ENCODE measurements around the gene UGT1A9. TPM values are rescaled to one million over a fixed set of nuclear protein-coding genes. Genes with fewer than 3 reads are reported as not detected.

Gene UGT1A9
- total RNA-seq, 1 donor from 2014 or later, result not detected

GRCh38 chr2:233778030-233778429, 106.3 kb downstream of the UGT1A9 start, which contains the start of gene MROH2A:
TSS of gene MROH2A (plus strand) at chr2:233778330. CDS start at chr2:233779359, 1,029 bp downstream.
- H3K4me3 Mint-ChIP-seq, result no peak within 1 kb of the TSS
- H3K4me2 ChIP-seq, result no peak within 1 kb of the TSS
- H3K79me2 ChIP-seq (ENCODE audit: low read depth), result no peaks in the 10 kb centered on the region
- no peak within 1 kb of the TSS for H3K27ac Mint-ChIP-seq
- H3K4me3 ChIP-seq, result no peak within 1 kb of the TSS
- no peak within 1 kb of the TSS for H3K9ac ChIP-seq
- peaks cover 7% of the 10 kb centered on the region for H3K27me3 Mint-ChIP-seq (ENCODE audit: insufficient read depth, low read depth)
- peaks cover 16% of the 10 kb centered on the region for H3K9me3 Mint-ChIP-seq
- no peaks in the 10 kb centered on the region for H3K9me3 ChIP-seq (ENCODE audit: low read depth)
- H3K36me3 Mint-ChIP-seq, result peaks cover 2% of the 10 kb centered on the region
- H3K4me1 ChIP-seq, result no peaks in the 10 kb centered on the region
- no peaks in the 10 kb centered on the region for H4K20me1 ChIP-seq (ENCODE audit: low read depth)
- no peaks in the 10 kb centered on the region for H3K4me1 Mint-ChIP-seq
- H2AFZ ChIP-seq (replicated peaks), result no peak within 1 kb of the TSS
- no peaks in the 10 kb centered on the region for H3F3A ChIP-seq (ENCODE audit: low read depth)
- no peak within 1 kb of the TSS for H3K27ac ChIP-seq
- TF ChIP-seq EZH2phosphoT487 (IDR thresholded peaks at IDR 0.05) (no peak), EZH2 (IDR thresholded peaks at IDR 0.05) (no peak), CTCF (IDR thresholded peaks at IDR 0.05) (no peak)
- no peaks in the 10 kb centered on the region for H3K36me3 ChIP-seq
- no peak for DNase-seq (ENCODE audit: low spot score)
- H3K27me3 ChIP-seq, result no peaks in the 10 kb centered on the region

GRCh38 chr2:233779722-233780121, 108.0 kb downstream of the UGT1A9 start:
- no peak for TF ChIP-seq EZH2 (IDR thresholded peaks at IDR 0.05)
- no peak for TF ChIP-seq EZH2phosphoT487 (IDR thresholded peaks at IDR 0.05)
- TF ChIP-seq CTCF (IDR thresholded peaks at IDR 0.05), result no peak
- peaks cover 16% of the 10 kb centered on the region for H3K9me3 Mint-ChIP-seq

GRCh38 chr2:233780771-233781170, 109.1 kb downstream of the UGT1A9 start:
- peaks cover 2% of the 10 kb centered on the region for H3K36me3 Mint-ChIP-seq
- no peaks in the 10 kb centered on the region for H3K4me1 Mint-ChIP-seq
- no peak overlapping the region for H3K4me3 Mint-ChIP-seq
- Histone ChIP-seq H3K27ac (no peak overlapping the region), H3K36me3 (no peaks in the 10 kb centered on the region), H3K27me3 (no peaks in the 10 kb centered on the region), H3K4me2 (no peak overlapping the region), H3K4me1 (no peaks in the 10 kb centered on the region), H2AFZ (replicated peaks) (no peak overlapping the region), H3K4me3 (no peak overlapping the region), H3K9ac (no peak overlapping the region), H3K79me2 (ENCODE audit: low read depth) (no peaks in the 10 kb centered on the region), H3F3A (ENCODE audit: low read depth) (no peaks in the 10 kb centered on the region), H4K20me1 (ENCODE audit: low read depth) (no peaks in the 10 kb centered on the region), H3K9me3 (ENCODE audit: low read depth) (no peaks in the 10 kb centered on the region)
- TF ChIP-seq CTCF (IDR thresholded peaks at IDR 0.05), result no peak
- DNase-seq (ENCODE audit: low spot score), result no peak
- H3K9me3 Mint-ChIP-seq, result peaks cover 16% of the 10 kb centered on the region
- H3K27me3 Mint-ChIP-seq (ENCODE audit: insufficient read depth, low read depth), result peaks cover 2% of the 10 kb centered on the region
- no peak overlapping the region for H3K27ac Mint-ChIP-seq

More at GRCh38 chr2:233779722-233780121, 108.0 kb downstream of the UGT1A9 start:
- Histone ChIP-seq H3K4me1 (no peaks in the 10 kb centered on the region), H3K27me3 (no peaks in the 10 kb centered on the region), H3K27ac (no peak overlapping the region), H3K9me3 (ENCODE audit: low read depth) (no peaks in the 10 kb centered on the region), H3K9ac (no peak overlapping the region), H2AFZ (replicated peaks) (no peak overlapping the region), H3K4me3 (no peak overlapping the region), H3K79me2 (ENCODE audit: low read depth) (no peaks in the 10 kb centered on the region), H4K20me1 (ENCODE audit: low read depth) (no peaks in the 10 kb centered on the region), H3F3A (ENCODE audit: low read depth) (no peaks in the 10 kb centered on the region), H3K36me3 (no peaks in the 10 kb centered on the region), H3K4me2 (no peak overlapping the region)
- no peak overlapping the region for H3K27ac Mint-ChIP-seq
- H3K4me3 Mint-ChIP-seq, result no peak overlapping the region
- DNase-seq (ENCODE audit: low spot score), result no peak
- peaks cover 2% of the 10 kb centered on the region for H3K36me3 Mint-ChIP-seq
- H3K27me3 Mint-ChIP-seq (ENCODE audit: insufficient read depth, low read depth), result peaks cover 6% of the 10 kb centered on the region
- no peaks in the 10 kb centered on the region for H3K4me1 Mint-ChIP-seq
